IMR-90 (cell line): ENCODE measurements around the gene TCOF1. TPM values are rescaled to one million over a fixed set of nuclear protein-coding genes. Genes with fewer than 3 reads are reported as not detected.

Source experiments
- ATAC-seq: fragments of 200-7000 bp; cut with Tn5 transposase; 2 replicates; pipeline ENCODE4 v1.9.1; 2020; ENCODE audit warnings: low read depth, mild to moderate bottlenecking, moderate library complexity
- BruUV-seq: library from RNA; stranded (reverse); fragments of 400-500 nt; replicated peaks from 2 replicates; lab custom pipeline; 2021; lab: Mats Ljungman, UMichigan
- CTCF ChIA-PET: fragments of 300-600 bp; formaldehyde crosslinking; extraction: SDS; loops from one replicate; lab custom pipeline; 2021; ENCODE audit warnings: antibody characterized with exemption; lab: Yijun Ruan, JAX
- POLR2A ChIA-PET: fragments of 300-600 bp; sonication (Branson Sonifier 250); formaldehyde crosslinking; loops from one replicate; lab custom pipeline; 2022; ENCODE audit warnings: antibody characterized with exemption; ENCODE audit not compliant: unreplicated experiment; lab: Charles Lee
- DNase-seq: peaks from one replicate; pipeline ENCODE4 v3.0.0; 2013
- H2AFZ ChIP-seq: replicated peaks from 2 replicates; pipeline ENCODE3; 2013; ENCODE audit warnings: low read length, mild to moderate bottlenecking; ENCODE audit not compliant: poor library complexity
- H2AK5ac ChIP-seq: 2 replicates; pipeline ENCODE4 v1.6.1; 2013; ENCODE audit warnings: low read depth, low read length, inconsistent platforms
- H2AK9ac ChIP-seq: replicated peaks from 2 replicates; pipeline ENCODE3; 2013; ENCODE audit warnings: mild to moderate bottlenecking, low read depth, low read length, moderate library complexity; ENCODE audit not compliant: poor library complexity
- H2BK120ac ChIP-seq: 2 replicates; pipeline ENCODE4 v1.6.1; 2013; ENCODE audit warnings: low read depth, low read length, inconsistent platforms
- H2BK15ac ChIP-seq: 3 replicates; pipeline ENCODE4 v1.6.1; 2013; ENCODE audit warnings: low read depth, low read length, inconsistent platforms
- H2BK20ac ChIP-seq: 2 replicates; pipeline ENCODE4 v1.6.1; 2013; ENCODE audit warnings: low read depth, mild to moderate bottlenecking, inconsistent platforms, low read length, moderate library complexity
- H2BK5ac ChIP-seq: 2 replicates; pipeline ENCODE4 v1.6.1; 2013; ENCODE audit warnings: mild to moderate bottlenecking, low read depth, low read length, inconsistent platforms; ENCODE audit not compliant: poor library complexity, severe bottlenecking
- H3K14ac ChIP-seq: replicated peaks from 2 replicates; pipeline ENCODE4 v1.6.1; 2013; ENCODE audit warnings: low read depth, low read length, inconsistent platforms
- H3K18ac ChIP-seq: 2 replicates; pipeline ENCODE4 v1.6.1; 2013; ENCODE audit warnings: low read depth, low read length, control low read depth
- H3K23ac ChIP-seq: 2 replicates; pipeline ENCODE4 v1.6.1; 2013; ENCODE audit warnings: low read depth, low read length, inconsistent platforms
- H3K27ac ChIP-seq: 2 replicates; pipeline ENCODE4 v1.5.1; 2013; ENCODE audit warnings: mild to moderate bottlenecking, control low read depth, low read length; ENCODE audit not compliant: insufficient read depth
- H3K27me3 ChIP-seq: 2 replicates; pipeline ENCODE4 v1.6.1; 2013; ENCODE audit warnings: low read length; ENCODE audit not compliant: control insufficient read depth, insufficient read depth
- H3K36me3 ChIP-seq: 2 replicates; pipeline ENCODE4 v1.6.1; 2013; ENCODE audit warnings: low read length, mixed read lengths; ENCODE audit not compliant: control insufficient read depth, insufficient read depth
- H3K4ac ChIP-seq: 2 replicates; pipeline ENCODE4 v1.6.1; 2013; ENCODE audit warnings: low read depth, low read length, inconsistent platforms
- H3K4me1 ChIP-seq: 2 replicates; pipeline ENCODE4 v1.6.1; 2013; ENCODE audit warnings: low read length, mixed read lengths; ENCODE audit not compliant: control insufficient read depth, insufficient read depth
- H3K4me2 ChIP-seq: 2 replicates; pipeline ENCODE4 v1.6.1; 2013; ENCODE audit warnings: low read depth, mild to moderate bottlenecking, control low read depth, low read length, moderate library complexity
- H3K4me3 ChIP-seq: 2 replicates; pipeline ENCODE4 v1.5.1; 2013; ENCODE audit warnings: low read depth, mild to moderate bottlenecking, control low read depth, low read length, moderate library complexity; ENCODE audit not compliant: insufficient read depth
- H3K56ac ChIP-seq: 2 replicates; pipeline ENCODE4 v1.6.1; 2013; ENCODE audit warnings: low read length, inconsistent platforms; ENCODE audit not compliant: insufficient read depth; ENCODE audit errors: extremely low read depth
- H3K79me1 ChIP-seq, 2 experiments: 2 replicates each; pipeline ENCODE4 v1.6.1; 2013; ENCODE audit warnings: low read length in 2 of 2, inconsistent platforms in 1 of 2, low read depth in 1 of 2
- H3K9ac ChIP-seq: 2 replicates; pipeline ENCODE4 v1.6.1; 2013; ENCODE audit warnings: low read depth, low read length, control low read depth
- H3K9me1 ChIP-seq: 2 replicates; pipeline ENCODE4 v1.6.1; 2013; ENCODE audit warnings: low read length, inconsistent platforms; ENCODE audit not compliant: insufficient read depth
- H3K9me3 ChIP-seq: 2 replicates; pipeline ENCODE4 v1.6.1; 2013; ENCODE audit warnings: low read length; ENCODE audit not compliant: control insufficient read depth, insufficient read depth
- H4K20me1 ChIP-seq: 2 replicates; pipeline ENCODE4 v1.6.1; 2013; ENCODE audit warnings: low read length, inconsistent platforms; ENCODE audit not compliant: insufficient read depth
- H4K5ac ChIP-seq: 2 replicates; pipeline ENCODE4 v1.6.1; 2013; ENCODE audit warnings: mild to moderate bottlenecking, low read depth, low read length, control low read depth
- H4K8ac ChIP-seq, 2 experiments: 2 replicates each; pipeline ENCODE4 v1.6.1; 2013; ENCODE audit warnings: low read depth in 2 of 2, low read length in 2 of 2, control low read depth in 1 of 2, inconsistent platforms in 1 of 2
- H4K91ac ChIP-seq: 2 replicates; pipeline ENCODE4 v1.6.1; 2013; ENCODE audit warnings: low read depth, low read length, inconsistent platforms; ENCODE audit not compliant: insufficient read depth
- BHLHE40 ChIP-seq: fragments of 150-350 bp; IDR thresholded peaks from 2 replicates; pipeline ENCODE4 v1.6.1; 2016; ENCODE audit warnings: mild to moderate bottlenecking, low read depth, low read length
- CEBPB ChIP-seq: IDR thresholded peaks from 2 replicates; pipeline ENCODE4 v1.6.1; 2012; ENCODE audit warnings: low read depth, low read length, improper control_type of control experiment
- CHD1 ChIP-seq: IDR thresholded peaks from 2 replicates; pipeline ENCODE4 v1.6.1; 2012; ENCODE audit warnings: low read depth, low read length, improper control_type of control experiment
- FOS ChIP-seq: fragments of 150-350 bp; IDR thresholded peaks from 2 replicates; pipeline ENCODE4 v1.6.1; 2016; ENCODE audit warnings: low read depth, low read length
- MAFK ChIP-seq: IDR thresholded peaks from 2 replicates; pipeline ENCODE4 v1.6.1; 2012; ENCODE audit warnings: low read depth, low read length, improper control_type of control experiment
- MAZ ChIP-seq: IDR thresholded peaks from 2 replicates; pipeline ENCODE4 v1.6.1; 2012; ENCODE audit warnings: low read depth, mild to moderate bottlenecking, low read length, improper control_type of control experiment, moderate library complexity, borderline replicate concordance
- MXI1 ChIP-seq: IDR thresholded peaks from 2 replicates; pipeline ENCODE4 v1.6.1; 2012; ENCODE audit warnings: low read depth, mild to moderate bottlenecking, low read length, moderate library complexity, borderline replicate concordance
- NFE2L2 ChIP-seq: fragments of 150-350 bp; IDR thresholded peaks from 2 replicates; pipeline ENCODE4 v1.6.1; 2016; ENCODE audit warnings: low read depth, mild to moderate bottlenecking, low read length
- POLR2A ChIP-seq: IDR thresholded peaks from 2 replicates; pipeline ENCODE4 v1.6.1; 2012; ENCODE audit warnings: mild to moderate bottlenecking, low read depth, low read length
- RCOR1 ChIP-seq: IDR thresholded peaks from 2 replicates; pipeline ENCODE4 v1.6.1; 2012; ENCODE audit warnings: mild to moderate bottlenecking, low read length, improper control_type of control experiment; ENCODE audit not compliant: insufficient replicate concordance
- RFX5 ChIP-seq: IDR thresholded peaks from 2 replicates; pipeline ENCODE4 v1.8.0; 2012; ENCODE audit warnings: low read depth, mild to moderate bottlenecking, low read length, moderate library complexity
- SMC3 ChIP-seq: fragments of 150-350 bp; IDR thresholded peaks from 2 replicates; pipeline ENCODE4 v1.6.1; 2016; ENCODE audit warnings: low read depth, mild to moderate bottlenecking, antibody characterized with exemption, low read length, moderate library complexity
- WGBS, 2 experiments: methylation state at CpG; one replicate each; pipeline versions ENCODE4 v1.1.5 to v1.1.7; 2013; ENCODE audit warnings: missing lambda C conversion rate in 2 of 2; ENCODE audit not compliant: insufficient read length in 1 of 2; ENCODE audit errors: extremely low coverage in 2 of 2; 5-methylcytosine and 5-hydroxymethylcytosine counted together
- dilution Hi-C: fragments of 300-500 bp; cut with HindIII; formaldehyde crosslinking; loops from one replicate; pipeline ENCODE4 v1.14.3; 2018; ENCODE audit warnings: low sequenced_read_pairs; ENCODE audit not compliant: unreplicated experiment
- in situ Hi-C: fragments of 300-500 bp; cut with MboI; formaldehyde crosslinking; loops from 3 replicates; pipeline ENCODE4 v1.14.3; 2019; ENCODE audit warnings: low sequenced_read_pairs, inconsistent platforms, mixed read lengths
- intact Hi-C: fragments of 100-400 bp; cut with micrococcal nuclease; formaldehyde crosslinking; loops from 2 replicates; pipeline ENCODE4 v1.10.0; 2022
- polyA plus RNA-seq, 3 experiments: library from polyadenylated mRNA; depleted of rRNA; stranded (reverse); fragments of >200 nt; gene quantifications; 2 replicates each; pipeline ENCODE4 v1.2.3, GENCODE V29; 2012; ENCODE audit warnings: low replicate concordance in 1 of 3
- total RNA-seq: library from RNA; depleted of rRNA; stranded (reverse); fragments of >200 nt; gene quantifications from 2 replicates; pipeline ENCODE4 v1.2.3, GENCODE V29; 2012
- TF ChIP-seq, protein P1 (sequence below): fragments of 150-350 bp; IDR thresholded peaks from 2 replicates; pipeline ENCODE4 v1.6.1; 2016; ENCODE audit warnings: low read depth, mild to moderate bottlenecking, low read length, moderate library complexity, borderline replicate concordance
- TF ChIP-seq, protein P2 (sequence below): conservative IDR thresholded peaks from 2 replicates; pipeline ENCODE4 v1.5.1; 2012; ENCODE audit warnings: mild to moderate bottlenecking, low read depth, low read length, improper control_type of control experiment

TCOF1 gene
- total and polyA plus RNA-seq, 2 of the 4 experiments (the other 2 are of a cell fraction), result 18.2 to 19.7 TPM

DNA sequence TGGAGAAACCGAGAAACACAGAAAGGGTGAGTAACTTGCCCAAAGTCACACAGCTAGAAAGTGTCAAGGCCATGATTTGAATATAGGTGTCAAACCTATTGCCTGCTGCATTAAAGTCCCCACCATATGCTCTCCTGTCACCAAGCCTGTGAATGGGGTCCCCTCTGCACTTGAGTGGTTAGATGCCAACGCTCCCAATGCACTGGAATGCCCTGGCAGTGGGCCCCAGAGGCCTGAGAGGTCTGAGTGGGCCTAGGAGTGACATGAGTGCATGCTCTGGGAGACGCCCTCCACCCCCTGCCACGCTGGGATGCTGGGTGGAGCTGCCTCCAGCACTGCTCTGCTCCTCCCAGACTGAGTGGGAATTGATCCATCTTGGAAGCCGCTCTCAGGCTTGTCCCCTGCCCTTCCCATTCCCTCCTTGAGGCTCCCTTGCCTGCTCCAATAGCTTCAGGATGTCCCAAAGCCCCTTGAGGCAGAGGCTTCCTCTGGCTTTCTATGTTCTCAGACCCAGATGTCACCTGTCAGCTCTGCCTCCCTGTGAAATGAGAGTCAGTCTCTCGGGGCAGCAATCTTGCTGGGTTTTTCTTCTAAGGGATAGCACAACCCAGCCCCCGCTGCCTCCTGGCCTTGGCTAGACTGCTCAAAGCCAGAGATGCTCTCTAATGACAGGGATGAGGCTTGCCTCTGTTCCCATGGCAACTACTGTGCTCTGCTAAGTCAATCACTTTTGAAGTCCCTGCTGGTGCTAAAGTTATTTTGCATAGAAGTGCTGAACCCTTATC is 48.2 kb upstream of the TCOF1 start (continued):
- TF ChIP-seq RFX5 (no peak), BHLHE40 (no peak)

DNA sequence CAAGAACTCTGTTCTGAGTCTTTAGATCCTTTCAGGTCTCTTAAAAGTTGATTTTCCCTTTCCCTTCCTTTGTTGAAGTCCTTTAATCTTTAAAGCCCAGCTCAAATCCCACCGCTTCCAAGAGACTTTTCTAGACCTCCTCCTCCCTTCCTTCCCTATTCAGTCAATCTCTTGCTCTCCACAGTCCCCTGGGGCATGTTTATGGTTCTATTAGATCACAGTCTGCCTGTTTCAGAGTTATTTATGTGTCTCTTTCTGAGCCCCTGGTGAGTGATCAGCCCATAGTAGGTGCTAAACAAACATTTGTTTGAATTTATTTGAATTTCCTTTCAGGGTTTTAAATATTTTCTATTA is 47.6 kb upstream of the TCOF1 start:
- H2AFZ ChIP-seq, result no peak overlapping the region
- H2BK120ac ChIP-seq, result no peak overlapping the region
- no peak overlapping the region for H3K4me2 ChIP-seq
- no peak for ATAC-seq
- H3K9ac ChIP-seq, result no peak overlapping the region
- H4K5ac ChIP-seq, result no peak overlapping the region
- dilution Hi-C loops (no loop called here), intact Hi-C loops (no loop called here), in situ Hi-C loops (no loop called here)
- H3K4ac ChIP-seq, result no peak overlapping the region
- H3K4me1 ChIP-seq, result peaks cover 19% of the 10 kb centered on the region
- ChIA-PET CTCF (interaction anchor here (0.6 to 1.3 kb wide), 4 partner anchors 9 to 142 kb away, joined by 3 to 5 read pairs (median 4); no protein-coding TSS in a partner anchor), POLR2A (interaction anchor here (0.6 kb wide), 1 partner anchor 168 kb away, joined by 10 read pairs; no protein-coding TSS in a partner anchor)
- H3K56ac ChIP-seq, result no peak overlapping the region
- H2BK5ac ChIP-seq, result no peak overlapping the region
- no peak overlapping the region for H4K8ac ChIP-seq
- no peaks in the 10 kb centered on the region for H3K36me3 ChIP-seq
- no peak overlapping the region for H3K18ac ChIP-seq
- H3K23ac ChIP-seq, result no peak overlapping the region
- no peaks in the 10 kb centered on the region for H3K9me3 ChIP-seq
- no peaks in the 10 kb centered on the region for H3K27me3 ChIP-seq
- no peak for DNase-seq
- H4K20me1 ChIP-seq, result no peaks in the 10 kb centered on the region
- H3K27ac ChIP-seq, result no peak overlapping the region
- WGBS, 2 experiments, result no CpG with 5 or more reads among the region's 1 CpG
- no peak overlapping the region; the same call in 1 of the 2 replicates for H2AK5ac ChIP-seq
- peak overlapping the region; percentile 14; the same call in 1 of the 3 replicates for H2BK15ac ChIP-seq
- H4K91ac ChIP-seq, result no peak overlapping the region
- H3K9me1 ChIP-seq, result peaks cover 19% of the 10 kb centered on the region
- H2AK9ac ChIP-seq, result no peak overlapping the region
- H2BK20ac ChIP-seq, result no peak overlapping the region
- no peak overlapping the region for H3K4me3 ChIP-seq
- H3K79me1 ChIP-seq, result no peaks in the 10 kb centered on the region
- no TSS peak for BruUV-seq
- no peak overlapping the region for H3K14ac ChIP-seq
- TF ChIP-seq CHD1 (no peak), NFE2L2 (no peak), MAZ (no peak), MXI1 (no peak), FOS (no peak), CEBPB (no peak), RFX5 (no peak), BHLHE40 (no peak), MAFK (no peak), POLR2A (no peak), RCOR1 (no peak), SMC3 (no peak)
- TF ChIP-seq, protein P1, sequence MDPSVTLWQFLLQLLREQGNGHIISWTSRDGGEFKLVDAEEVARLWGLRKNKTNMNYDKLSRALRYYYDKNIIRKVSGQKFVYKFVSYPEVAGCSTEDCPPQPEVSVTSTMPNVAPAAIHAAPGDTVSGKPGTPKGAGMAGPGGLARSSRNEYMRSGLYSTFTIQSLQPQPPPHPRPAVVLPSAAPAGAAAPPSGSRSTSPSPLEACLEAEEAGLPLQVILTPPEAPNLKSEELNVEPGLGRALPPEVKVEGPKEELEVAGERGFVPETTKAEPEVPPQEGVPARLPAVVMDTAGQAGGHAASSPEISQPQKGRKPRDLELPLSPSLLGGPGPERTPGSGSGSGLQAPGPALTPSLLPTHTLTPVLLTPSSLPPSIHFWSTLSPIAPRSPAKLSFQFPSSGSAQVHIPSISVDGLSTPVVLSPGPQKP, result no peak
- TF ChIP-seq, protein P2, sequence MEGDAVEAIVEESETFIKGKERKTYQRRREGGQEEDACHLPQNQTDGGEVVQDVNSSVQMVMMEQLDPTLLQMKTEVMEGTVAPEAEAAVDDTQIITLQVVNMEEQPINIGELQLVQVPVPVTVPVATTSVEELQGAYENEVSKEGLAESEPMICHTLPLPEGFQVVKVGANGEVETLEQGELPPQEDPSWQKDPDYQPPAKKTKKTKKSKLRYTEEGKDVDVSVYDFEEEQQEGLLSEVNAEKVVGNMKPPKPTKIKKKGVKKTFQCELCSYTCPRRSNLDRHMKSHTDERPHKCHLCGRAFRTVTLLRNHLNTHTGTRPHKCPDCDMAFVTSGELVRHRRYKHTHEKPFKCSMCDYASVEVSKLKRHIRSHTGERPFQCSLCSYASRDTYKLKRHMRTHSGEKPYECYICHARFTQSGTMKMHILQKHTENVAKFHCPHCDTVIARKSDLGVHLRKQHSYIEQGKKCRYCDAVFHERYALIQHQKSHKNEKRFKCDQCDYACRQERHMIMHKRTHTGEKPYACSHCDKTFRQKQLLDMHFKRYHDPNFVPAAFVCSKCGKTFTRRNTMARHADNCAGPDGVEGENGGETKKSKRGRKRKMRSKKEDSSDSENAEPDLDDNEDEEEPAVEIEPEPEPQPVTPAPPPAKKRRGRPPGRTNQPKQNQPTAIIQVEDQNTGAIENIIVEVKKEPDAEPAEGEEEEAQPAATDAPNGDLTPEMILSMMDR, result no peak
